Stimulated activated CD4-positive, alpha-beta T cell treated with anti-CD3 and anti-CD28 coated beads, Interleukin-2, amount 100 ng/mL, for 24 hours (primary cell): Measurements from ENCODE around the gene MALAT1.
"Not testable (repeated sequence)": the region's sequence is repeated elsewhere in the genome, so short reads cannot be mapped to it uniquely, and the experiment has no call there.

Experiments used
- DNase-seq, 2 donors: peaks; one replicate each; pipeline ENCODE4 v3.0.0-alpha.2; 2020

MALAT1 gene

DNA sequence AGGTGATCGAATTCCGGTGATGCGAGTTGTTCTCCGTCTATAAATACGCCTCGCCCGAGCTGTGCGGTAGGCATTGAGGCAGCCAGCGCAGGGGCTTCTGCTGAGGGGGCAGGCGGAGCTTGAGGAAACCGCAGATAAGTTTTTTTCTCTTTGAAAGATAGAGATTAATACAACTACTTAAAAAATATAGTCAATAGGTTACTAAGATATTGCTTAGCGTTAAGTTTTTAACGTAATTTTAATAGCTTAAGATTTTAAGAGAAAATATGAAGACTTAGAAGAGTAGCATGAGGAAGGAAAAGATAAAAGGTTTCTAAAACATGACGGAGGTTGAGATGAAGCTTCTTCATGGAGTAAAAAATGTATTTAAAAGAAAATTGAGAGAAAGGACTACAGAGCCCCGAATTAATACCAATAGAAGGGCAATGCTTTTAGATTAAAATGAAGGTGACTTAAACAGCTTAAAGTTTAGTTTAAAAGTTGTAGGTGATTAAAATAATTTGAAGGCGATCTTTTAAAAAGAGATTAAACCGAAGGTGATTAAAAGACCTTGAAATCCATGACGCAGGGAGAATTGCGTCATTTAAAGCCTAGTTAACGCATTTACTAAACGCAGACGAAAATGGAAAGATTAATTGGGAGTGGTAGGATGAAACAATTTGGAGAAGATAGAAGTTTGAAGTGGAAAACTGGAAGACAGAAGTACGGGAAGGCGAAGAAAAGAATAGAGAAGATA is at the start of gene MALAT1:
Gene MALAT1, plus strand, starts transcription at position 69 of the 736 bp plus-strand sequence.
- DNase-seq, result peak; percentile 92 to 95

- DNase-seq, result not testable (repeated sequence)
Observed at GRCh38 chr11:65451301-65451700, 47.5 kb upstream of the MALAT1 start.

DNA sequence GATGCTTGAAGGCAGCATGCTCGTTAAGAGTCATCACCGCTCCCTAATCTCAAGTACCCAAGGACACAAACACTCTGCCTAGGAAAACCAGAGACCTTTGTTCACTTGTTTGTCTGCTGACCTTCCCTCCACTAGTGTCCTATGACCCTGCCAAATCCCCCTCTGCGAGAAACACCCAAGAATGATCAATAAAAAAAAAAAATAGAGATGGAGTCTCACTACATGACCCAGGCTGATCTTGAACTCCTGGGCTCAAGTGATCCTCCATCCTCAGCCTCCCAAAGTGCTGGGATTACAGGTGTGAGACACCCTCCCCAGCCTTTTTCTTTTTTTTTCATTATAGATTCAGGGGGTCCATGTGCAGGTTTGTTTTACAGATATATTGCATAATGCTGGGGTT is 46.6 kb upstream of the MALAT1 start:
- DNase-seq, result not testable (repeated sequence)

GRCh38 chr11:65452806-65453490 is 45.9 kb upstream of the MALAT1 start:
- DNase-seq, result no peak

DNA sequence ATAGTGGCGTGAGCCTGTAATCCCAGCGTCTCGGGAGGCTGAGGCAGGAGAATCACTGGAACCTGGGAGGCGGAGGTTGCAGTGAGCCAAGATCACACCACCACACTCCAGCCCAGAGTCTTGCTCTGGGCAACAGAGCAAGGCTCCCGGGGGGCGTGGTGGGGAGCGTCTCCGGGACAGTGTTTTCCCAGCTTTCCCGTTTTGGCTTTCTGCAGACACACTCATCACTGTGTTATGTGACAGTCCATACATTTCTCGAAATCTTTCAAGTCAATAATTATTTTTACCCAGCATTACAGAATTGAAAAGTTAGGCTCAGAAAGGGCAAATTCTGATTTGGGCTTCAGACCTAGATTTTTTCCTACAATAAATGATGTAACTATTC is 44.5 kb upstream of the MALAT1 start:
- no peak for DNase-seq

- DNase-seq, result peak; percentile 86 to 90
Observed at GRCh38 chr11:65454696-65455456, 44.0 kb upstream of the MALAT1 start.

- no peak for DNase-seq
Observed at GRCh38 chr11:65456418-65456817, 42.4 kb upstream of the MALAT1 start.

DNA sequence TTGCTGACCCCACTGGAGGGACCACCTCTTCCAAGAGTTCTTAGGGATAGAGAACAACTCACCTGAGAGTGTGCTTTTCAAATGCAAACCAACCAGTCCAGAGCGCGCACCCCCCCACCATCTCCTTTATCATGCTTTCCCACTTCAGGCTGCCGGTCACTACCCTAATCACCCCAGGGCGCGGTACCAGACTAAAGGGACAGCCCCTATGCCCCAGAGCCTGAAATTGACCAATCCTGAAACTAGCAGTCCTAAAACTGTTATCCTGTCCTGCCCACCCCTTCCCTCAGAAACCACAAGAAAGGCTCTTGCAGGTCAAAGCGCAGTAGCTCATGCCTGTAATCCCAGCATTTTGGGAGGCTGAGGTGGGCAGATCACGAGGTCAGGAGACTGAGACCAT is 39.3 kb upstream of the MALAT1 start:
- no peak for DNase-seq

DNA sequence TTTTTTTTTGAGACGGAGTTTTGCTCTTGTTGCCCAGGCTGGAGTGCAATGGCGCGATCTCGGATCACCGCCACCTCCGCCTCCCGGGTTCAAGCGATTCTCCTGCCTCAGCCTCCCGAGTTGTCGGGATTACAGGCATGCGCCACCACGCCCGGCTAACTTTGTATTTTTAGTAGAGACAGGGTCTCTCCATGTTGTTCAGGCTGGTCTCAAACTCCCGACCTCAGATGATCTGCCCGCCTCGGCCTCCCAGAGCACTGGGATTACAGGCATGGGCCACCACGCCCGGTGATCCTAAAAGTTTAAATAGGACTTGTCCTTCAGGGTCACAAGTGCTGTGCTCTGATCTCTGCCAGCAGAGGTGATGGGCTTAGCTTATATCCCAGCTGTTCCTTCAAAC is 33.4 kb upstream of the MALAT1 start:
- not testable (repeated sequence) for DNase-seq

GRCh38 chr11:65467306-65467705 is 31.5 kb upstream of the MALAT1 start:
- DNase-seq, result not testable (repeated sequence)

GRCh38 chr11:65468874-65469333 is 29.9 kb upstream of the MALAT1 start:
- peak in 1 of 2 donors; percentile 53 for DNase-seq

GRCh38 chr11:65470433-65471049 is 28.3 kb upstream of the MALAT1 start:
- DNase-seq, result no peak

GRCh38 chr11:65471447-65471891 is 27.4 kb upstream of the MALAT1 start:
- no peak for DNase-seq

- DNase-seq, result not testable (repeated sequence)
Observed at GRCh38 chr11:65472588-65473277, 26.1 kb upstream of the MALAT1 start.

DNA sequence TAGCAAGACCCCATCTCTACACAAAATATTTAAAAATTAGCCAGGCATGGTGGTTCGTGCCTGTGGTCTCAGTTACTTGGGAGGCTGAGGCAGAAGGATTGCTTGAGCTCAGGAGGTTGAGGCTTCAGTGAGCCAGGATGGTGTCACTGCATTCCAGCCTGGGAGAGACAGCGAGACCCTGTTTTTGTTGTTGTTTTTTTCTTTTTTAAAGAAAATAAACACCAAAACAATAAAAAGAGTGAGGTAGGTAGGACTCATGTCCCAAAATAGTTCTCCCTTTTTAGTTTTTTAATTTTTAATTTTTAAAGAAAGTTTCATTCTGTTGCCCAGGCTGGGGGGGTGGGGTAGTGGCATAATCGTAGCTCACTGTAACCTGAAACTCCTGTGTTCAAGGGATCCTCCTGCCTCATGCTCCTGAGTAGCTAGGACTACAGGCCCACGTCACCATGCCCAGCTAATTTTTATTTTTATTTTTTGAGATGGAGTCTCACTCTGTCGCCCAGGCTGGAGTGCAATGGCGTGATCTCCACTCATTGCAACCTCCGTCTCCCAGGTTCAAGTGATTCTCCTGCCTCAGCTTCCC is 25.5 kb upstream of the MALAT1 start:
- DNase-seq, result no peak

- DNase-seq, result no peak
Observed at GRCh38 chr11:65474864-65475263, 24.0 kb upstream of the MALAT1 start.

- DNase-seq, result no peak
Observed at GRCh38 chr11:65476632-65477148, 22.2 kb upstream of the MALAT1 start.

DNA sequence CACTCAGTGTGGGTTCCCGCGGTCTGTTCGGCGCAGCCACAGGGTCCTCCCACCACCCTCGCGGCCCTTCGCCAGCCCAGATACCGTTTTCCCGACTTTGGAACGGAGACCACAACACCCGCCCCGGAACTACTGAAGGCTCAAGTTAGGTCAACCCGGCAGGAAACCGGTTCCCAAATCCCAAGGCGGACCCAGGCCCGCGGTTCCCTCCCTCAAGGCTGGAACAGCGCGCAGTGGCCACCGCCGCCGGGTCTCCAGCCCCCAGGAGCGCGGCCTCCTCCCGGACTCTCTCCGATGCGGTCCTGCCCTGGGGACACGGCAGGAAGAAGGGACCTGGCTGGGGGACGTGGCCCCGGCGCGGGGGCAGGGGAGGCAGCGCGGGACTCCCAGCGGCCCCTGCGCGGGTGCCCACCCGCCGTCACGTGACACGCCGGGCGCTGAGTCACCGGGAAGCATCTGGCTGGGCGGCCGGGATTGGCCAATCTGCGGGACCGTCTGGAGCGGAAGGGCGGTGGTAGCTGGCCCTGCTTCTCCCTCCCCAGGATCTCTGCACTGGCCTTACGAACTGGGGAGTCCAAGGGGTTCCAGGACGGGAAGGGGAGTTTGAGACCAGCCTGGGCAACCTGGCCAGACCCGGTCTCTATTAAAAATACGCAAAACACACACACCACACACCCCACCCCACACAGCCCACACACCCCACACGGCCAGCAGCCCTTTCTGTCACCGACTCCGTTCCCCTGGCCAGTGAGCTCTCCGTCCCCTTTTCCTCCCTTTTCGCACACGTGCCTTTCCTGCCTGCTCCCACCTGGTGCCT is 21.5 kb upstream of the MALAT1 start:
- peak; percentile 94 to 96 for DNase-seq

- no peak for DNase-seq
Observed at GRCh38 chr11:65478388-65479183, 20.3 kb upstream of the MALAT1 start.
